K562 (cell line): ENCODE data around the gene SERTAD1. TPM values are rescaled to one million over a fixed set of nuclear protein-coding genes. Genes with fewer than 3 reads are reported as not detected.
A peak's percentile ranks its signal among the peaks of the same experiment; 100 is the strongest.

Source experiments
- ESRRB ChIP-seq: fragments of 250-450 bp; sonication (Bioruptor Pico); IDR thresholded peaks from 2 replicates; pipeline ENCODE4 v1.5.0; 2020; ENCODE audit warnings: mild to moderate bottlenecking, moderate library complexity, borderline replicate concordance
- MCM3 ChIP-seq: fragments of 450-650 bp; IDR thresholded peaks from 2 replicates; pipeline ENCODE4 v1.6.1; 2016
- ZBTB7A ChIP-seq: IDR thresholded peaks from 2 replicates; pipeline ENCODE4 v1.6.1; 2011; ENCODE audit warnings: low read depth, mild to moderate bottlenecking, low read length, moderate library complexity, borderline replicate concordance; ENCODE audit not compliant: control insufficient read depth
- polyA plus RNA-seq, 8 experiments: library from polyadenylated mRNA; depleted of rRNA in 4 of 8; stranded (reverse) in 5 of 8; unstranded in 3 of 8; fragments of >200 nt; fragmentation: Nextera tagmentation in 2 of 8; fragmentation: Illumina TruSeq in 1 of 8; extraction: Ambion mirVana in 2 of 8; extraction: Trizol in 1 of 8; gene quantifications; 2 replicates each; pipeline versions ENCODE4 v1.2.1 to v1.2.3, GENCODE V29; 2011 to 2014; ENCODE audit warnings: inconsistent platforms in 1 of 8, missing spikeins in 1 of 8
- total RNA-seq, 7 experiments: library from RNA; depleted of rRNA in 6 of 7; stranded (reverse); fragments of >200 nt in 6 of 7; fragmentation: Illumina TruSeq in 2 of 7; extraction: Trizol in 2 of 7; gene quantifications; 2 replicates each; pipeline versions ENCODE4 v1.2.1 to v1.2.3, GENCODE V29; 2011 to 2021; ENCODE audit warnings: low replicate concordance in 1 of 7
- TF ChIP-seq, protein P1 (sequence below): fragments of 450-650 bp; IDR thresholded peaks from 2 replicates; pipeline ENCODE4 v1.6.1; 2016; ENCODE audit warnings: mild to moderate bottlenecking, moderate library complexity
- TF ChIP-seq, protein P2 (sequence below), 2 experiments: fragments of 450-650 bp; IDR thresholded peaks; 2 replicates each; pipeline ENCODE4 v1.6.1; 2016; ENCODE audit warnings: mild to moderate bottlenecking in 2 of 2, borderline replicate concordance in 1 of 2, low read depth in 1 of 2, moderate library complexity in 1 of 2

SERTAD1 gene
- total and polyA plus RNA-seq, 9 of the 15 experiments (the other 6 are each of a cell fraction or from before 2014, with no cell fraction given), result 0.15 to 8.7 (median 4.9) TPM

- TF ChIP-seq, protein P1, sequence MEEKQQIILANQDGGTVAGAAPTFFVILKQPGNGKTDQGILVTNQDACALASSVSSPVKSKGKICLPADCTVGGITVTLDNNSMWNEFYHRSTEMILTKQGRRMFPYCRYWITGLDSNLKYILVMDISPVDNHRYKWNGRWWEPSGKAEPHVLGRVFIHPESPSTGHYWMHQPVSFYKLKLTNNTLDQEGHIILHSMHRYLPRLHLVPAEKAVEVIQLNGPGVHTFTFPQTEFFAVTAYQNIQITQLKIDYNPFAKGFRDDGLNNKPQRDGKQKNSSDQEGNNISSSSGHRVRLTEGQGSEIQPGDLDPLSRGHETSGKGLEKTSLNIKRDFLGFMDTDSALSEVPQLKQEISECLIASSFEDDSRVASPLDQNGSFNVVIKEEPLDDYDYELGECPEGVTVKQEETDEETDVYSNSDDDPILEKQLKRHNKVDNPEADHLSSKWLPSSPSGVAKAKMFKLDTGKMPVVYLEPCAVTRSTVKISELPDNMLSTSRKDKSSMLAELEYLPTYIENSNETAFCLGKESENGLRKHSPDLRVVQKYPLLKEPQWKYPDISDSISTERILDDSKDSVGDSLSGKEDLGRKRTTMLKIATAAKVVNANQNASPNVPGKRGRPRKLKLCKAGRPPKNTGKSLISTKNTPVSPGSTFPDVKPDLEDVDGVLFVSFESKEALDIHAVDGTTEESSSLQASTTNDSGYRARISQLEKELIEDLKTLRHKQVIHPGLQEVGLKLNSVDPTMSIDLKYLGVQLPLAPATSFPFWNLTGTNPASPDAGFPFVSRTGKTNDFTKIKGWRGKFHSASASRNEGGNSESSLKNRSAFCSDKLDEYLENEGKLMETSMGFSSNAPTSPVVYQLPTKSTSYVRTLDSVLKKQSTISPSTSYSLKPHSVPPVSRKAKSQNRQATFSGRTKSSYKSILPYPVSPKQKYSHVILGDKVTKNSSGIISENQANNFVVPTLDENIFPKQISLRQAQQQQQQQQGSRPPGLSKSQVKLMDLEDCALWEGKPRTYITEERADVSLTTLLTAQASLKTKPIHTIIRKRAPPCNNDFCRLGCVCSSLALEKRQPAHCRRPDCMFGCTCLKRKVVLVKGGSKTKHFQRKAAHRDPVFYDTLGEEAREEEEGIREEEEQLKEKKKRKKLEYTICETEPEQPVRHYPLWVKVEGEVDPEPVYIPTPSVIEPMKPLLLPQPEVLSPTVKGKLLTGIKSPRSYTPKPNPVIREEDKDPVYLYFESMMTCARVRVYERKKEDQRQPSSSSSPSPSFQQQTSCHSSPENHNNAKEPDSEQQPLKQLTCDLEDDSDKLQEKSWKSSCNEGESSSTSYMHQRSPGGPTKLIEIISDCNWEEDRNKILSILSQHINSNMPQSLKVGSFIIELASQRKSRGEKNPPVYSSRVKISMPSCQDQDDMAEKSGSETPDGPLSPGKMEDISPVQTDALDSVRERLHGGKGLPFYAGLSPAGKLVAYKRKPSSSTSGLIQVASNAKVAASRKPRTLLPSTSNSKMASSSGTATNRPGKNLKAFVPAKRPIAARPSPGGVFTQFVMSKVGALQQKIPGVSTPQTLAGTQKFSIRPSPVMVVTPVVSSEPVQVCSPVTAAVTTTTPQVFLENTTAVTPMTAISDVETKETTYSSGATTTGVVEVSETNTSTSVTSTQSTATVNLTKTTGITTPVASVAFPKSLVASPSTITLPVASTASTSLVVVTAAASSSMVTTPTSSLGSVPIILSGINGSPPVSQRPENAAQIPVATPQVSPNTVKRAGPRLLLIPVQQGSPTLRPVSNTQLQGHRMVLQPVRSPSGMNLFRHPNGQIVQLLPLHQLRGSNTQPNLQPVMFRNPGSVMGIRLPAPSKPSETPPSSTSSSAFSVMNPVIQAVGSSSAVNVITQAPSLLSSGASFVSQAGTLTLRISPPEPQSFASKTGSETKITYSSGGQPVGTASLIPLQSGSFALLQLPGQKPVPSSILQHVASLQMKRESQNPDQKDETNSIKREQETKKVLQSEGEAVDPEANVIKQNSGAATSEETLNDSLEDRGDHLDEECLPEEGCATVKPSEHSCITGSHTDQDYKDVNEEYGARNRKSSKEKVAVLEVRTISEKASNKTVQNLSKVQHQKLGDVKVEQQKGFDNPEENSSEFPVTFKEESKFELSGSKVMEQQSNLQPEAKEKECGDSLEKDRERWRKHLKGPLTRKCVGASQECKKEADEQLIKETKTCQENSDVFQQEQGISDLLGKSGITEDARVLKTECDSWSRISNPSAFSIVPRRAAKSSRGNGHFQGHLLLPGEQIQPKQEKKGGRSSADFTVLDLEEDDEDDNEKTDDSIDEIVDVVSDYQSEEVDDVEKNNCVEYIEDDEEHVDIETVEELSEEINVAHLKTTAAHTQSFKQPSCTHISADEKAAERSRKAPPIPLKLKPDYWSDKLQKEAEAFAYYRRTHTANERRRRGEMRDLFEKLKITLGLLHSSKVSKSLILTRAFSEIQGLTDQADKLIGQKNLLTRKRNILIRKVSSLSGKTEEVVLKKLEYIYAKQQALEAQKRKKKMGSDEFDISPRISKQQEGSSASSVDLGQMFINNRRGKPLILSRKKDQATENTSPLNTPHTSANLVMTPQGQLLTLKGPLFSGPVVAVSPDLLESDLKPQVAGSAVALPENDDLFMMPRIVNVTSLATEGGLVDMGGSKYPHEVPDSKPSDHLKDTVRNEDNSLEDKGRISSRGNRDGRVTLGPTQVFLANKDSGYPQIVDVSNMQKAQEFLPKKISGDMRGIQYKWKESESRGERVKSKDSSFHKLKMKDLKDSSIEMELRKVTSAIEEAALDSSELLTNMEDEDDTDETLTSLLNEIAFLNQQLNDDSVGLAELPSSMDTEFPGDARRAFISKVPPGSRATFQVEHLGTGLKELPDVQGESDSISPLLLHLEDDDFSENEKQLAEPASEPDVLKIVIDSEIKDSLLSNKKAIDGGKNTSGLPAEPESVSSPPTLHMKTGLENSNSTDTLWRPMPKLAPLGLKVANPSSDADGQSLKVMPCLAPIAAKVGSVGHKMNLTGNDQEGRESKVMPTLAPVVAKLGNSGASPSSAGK, result peak; percentile 51; the same call in 1 of the 2 replicates
- TF ChIP-seq ESRRB (no peak), ZBTB7A (peak; percentile 94; the same call in 1 of the 2 replicates), MCM3 (no peak)
- TF ChIP-seq, protein P2, sequence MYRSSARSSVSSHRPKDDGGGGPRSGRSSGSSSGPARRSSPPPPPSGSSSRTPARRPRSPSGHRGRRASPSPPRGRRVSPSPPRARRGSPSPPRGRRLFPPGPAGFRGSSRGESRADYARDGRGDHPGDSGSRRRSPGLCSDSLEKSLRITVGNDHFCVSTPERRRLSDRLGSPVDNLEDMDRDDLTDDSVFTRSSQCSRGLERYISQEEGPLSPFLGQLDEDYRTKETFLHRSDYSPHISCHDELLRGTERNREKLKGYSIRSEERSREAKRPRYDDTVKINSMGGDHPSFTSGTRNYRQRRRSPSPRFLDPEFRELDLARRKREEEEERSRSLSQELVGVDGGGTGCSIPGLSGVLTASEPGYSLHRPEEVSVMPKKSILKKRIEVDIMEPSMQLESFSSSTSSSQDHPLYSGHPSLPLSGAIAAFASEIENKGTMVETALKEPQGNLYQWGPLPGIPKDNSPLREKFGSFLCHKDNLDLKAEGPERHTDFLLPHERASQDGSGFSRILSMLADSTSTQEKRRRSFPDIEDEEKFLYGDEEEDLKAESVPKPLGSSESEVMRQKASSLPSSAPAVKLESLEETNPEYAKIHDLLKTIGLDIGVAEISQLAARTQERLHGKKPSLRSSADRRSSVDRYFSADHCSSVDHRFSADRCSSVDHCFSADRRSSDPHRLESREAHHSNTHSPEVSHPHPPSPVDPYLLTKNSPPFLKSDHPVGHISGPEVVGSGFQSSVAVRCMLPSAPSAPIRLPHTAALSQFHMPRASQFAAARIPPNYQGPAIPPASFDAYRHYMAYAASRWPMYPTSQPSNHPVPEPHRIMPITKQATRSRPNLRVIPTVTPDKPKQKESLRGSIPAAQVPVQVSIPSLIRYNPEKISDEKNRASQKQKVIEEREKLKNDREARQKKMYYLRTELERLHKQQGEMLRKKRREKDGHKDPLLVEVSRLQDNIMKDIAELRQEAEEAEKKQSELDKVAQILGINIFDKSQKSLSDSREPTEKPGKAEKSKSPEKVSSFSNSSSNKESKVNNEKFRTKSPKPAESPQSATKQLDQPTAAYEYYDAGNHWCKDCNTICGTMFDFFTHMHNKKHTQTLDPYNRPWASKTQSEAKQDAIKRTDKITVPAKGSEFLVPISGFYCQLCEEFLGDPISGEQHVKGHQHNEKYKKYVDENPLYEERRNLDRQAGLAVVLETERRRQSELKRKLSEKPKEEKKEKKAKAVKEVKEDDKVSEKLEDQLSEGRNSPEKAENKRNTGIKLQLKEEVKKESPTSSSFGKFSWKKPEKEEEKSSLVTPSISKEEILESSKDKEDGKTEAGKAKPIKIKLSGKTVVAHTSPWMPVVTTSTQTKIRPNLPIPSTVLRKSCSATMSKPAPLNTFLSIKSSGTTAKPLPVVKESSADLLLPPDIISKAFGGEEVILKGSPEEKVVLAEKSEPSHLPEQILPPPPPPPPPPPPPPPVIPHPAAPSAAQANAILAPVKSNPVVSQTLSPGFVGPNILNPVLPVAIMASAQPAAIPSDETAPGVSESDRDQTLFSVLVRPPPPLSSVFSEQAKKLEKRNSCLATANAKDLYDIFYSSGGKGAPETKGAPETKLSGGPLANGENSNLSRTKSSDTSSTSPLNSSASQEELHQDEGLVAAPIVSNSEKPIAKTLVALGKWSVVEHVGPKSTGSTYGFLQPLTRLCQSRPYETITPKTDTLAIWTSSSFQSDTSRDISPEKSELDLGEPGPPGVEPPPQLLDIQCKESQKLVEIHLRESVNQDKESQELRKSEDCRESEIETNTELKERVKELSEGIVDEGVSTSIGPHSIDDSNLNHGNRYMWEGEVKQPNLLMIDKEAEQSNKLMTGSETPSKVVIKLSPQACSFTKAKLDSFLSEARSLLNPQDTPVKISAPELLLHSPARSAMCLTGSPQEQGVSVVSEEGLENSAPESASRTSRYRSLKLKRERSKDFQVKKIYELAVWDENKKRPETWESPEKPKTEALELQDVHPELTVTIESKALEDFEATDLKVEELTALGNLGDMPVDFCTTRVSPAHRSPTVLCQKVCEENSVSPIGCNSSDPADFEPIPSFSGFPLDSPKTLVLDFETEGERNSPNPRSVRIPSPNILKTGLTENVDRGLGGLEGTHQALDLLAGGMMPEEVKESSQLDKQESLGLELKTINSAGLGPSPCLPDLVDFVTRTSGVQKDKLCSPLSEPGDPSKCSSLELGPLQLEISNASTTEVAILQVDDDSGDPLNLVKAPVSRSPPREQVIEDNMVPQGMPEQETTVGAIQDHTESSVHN (IDR thresholded peaks at IDR 0.05; ENCODE audit: borderline replicate concordance in 1 of 2, low read depth in 1 of 2), result no peak
These were observed 7.8 kb upstream of the SERTAD1 start (continued) for GRCh38 chr19:40433391-40434216.
